Astrocyte (in vitro differentiated cells and primary cell): ENCODE measurements around the gene MCF2L. TPM values are rescaled to one million over a fixed set of nuclear protein-coding genes. Genes with fewer than 3 reads are reported as not detected.

Experiments used
- DNase-seq: peaks from one replicate; pipeline ENCODE4 v3.0.0-alpha.2; 2010; ENCODE audit warnings: low read depth
- FAIRE-seq: peaks from 2 replicates; lab custom pipeline; 2011; peaks lifted over from hg19 to GRCh38; lab: Jason Lieb, UNC
- H2AFZ ChIP-seq: 2 replicates; pipeline ENCODE4 v1.6.0; 2012; ENCODE audit warnings: low read depth, low read length, inconsistent platforms
- H3K27ac ChIP-seq: 2 replicates; pipeline ENCODE4 v1.5.1; 2011; ENCODE audit warnings: low read depth, low read length, inconsistent platforms
- H3K27me3 ChIP-seq: 2 replicates; pipeline ENCODE4 v1.6.0; 2011; ENCODE audit warnings: low read length, inconsistent platforms; ENCODE audit not compliant: insufficient read depth
- H3K36me3 ChIP-seq: 2 replicates; pipeline ENCODE4 v1.5.1; 2011; ENCODE audit warnings: low read length, inconsistent platforms; ENCODE audit not compliant: insufficient read depth
- H3K4me1 ChIP-seq: 2 replicates; pipeline ENCODE4 v1.5.1; 2011; ENCODE audit warnings: low read length, inconsistent platforms; ENCODE audit not compliant: insufficient read depth
- H3K4me2 ChIP-seq: 2 replicates; pipeline ENCODE4 v1.6.0; 2012; ENCODE audit warnings: low read length, inconsistent platforms
- H3K4me3 ChIP-seq: 2 replicates; pipeline ENCODE4 v1.5.1; 2011; ENCODE audit warnings: low read depth, mild to moderate bottlenecking, low read length, inconsistent platforms; ENCODE audit not compliant: insufficient read depth
- H3K79me2 ChIP-seq: 2 replicates; pipeline ENCODE4 v1.6.0; 2012; ENCODE audit warnings: mild to moderate bottlenecking, low read length, inconsistent platforms; ENCODE audit not compliant: insufficient read depth
- H3K9ac ChIP-seq: 2 replicates; pipeline ENCODE4 v1.6.0; 2012; ENCODE audit warnings: mild to moderate bottlenecking, low read length, inconsistent platforms
- H3K9me3 ChIP-seq: 2 replicates; pipeline ENCODE4 v1.5.1; 2012; ENCODE audit warnings: low read depth, mild to moderate bottlenecking, low read length, inconsistent platforms; ENCODE audit not compliant: insufficient read depth
- H4K20me1 ChIP-seq: 2 replicates; pipeline ENCODE4 v1.6.0; 2012; ENCODE audit warnings: low read length, inconsistent platforms; ENCODE audit not compliant: insufficient read depth
- H3K27ac Mint-ChIP-seq: one replicate; pipeline ENCODE4 v1.8.0; 2021; ENCODE audit warnings: mild to moderate bottlenecking, mixed read lengths; ENCODE audit not compliant: unreplicated experiment
- H3K27me3 Mint-ChIP-seq: one replicate; pipeline ENCODE4 v1.8.0; 2021; ENCODE audit warnings: low read depth, mixed read lengths; ENCODE audit not compliant: unreplicated experiment
- H3K36me3 Mint-ChIP-seq: one replicate; pipeline ENCODE4 v1.8.0; 2021; ENCODE audit warnings: low read depth, mixed read lengths; ENCODE audit not compliant: unreplicated experiment
- H3K4me1 Mint-ChIP-seq: one replicate; pipeline ENCODE4 v1.8.0; 2021; ENCODE audit warnings: low read depth, mixed read lengths; ENCODE audit not compliant: unreplicated experiment
- H3K4me3 Mint-ChIP-seq: one replicate; pipeline ENCODE4 v1.8.0; 2021; ENCODE audit warnings: mild to moderate bottlenecking, moderate library complexity, mixed read lengths; ENCODE audit not compliant: unreplicated experiment
- H3K9me3 Mint-ChIP-seq: one replicate; pipeline ENCODE4 v1.8.0; 2021; ENCODE audit warnings: mild to moderate bottlenecking, mixed read lengths; ENCODE audit not compliant: unreplicated experiment
- CTCF ChIP-seq: IDR thresholded peaks from 2 replicates; pipeline ENCODE4 v1.5.1; 2011; ENCODE audit warnings: low read depth, mild to moderate bottlenecking, inconsistent platforms, low read length, moderate library complexity; ENCODE audit not compliant: insufficient read depth
- EZH2 ChIP-seq: IDR thresholded peaks from 2 replicates; pipeline ENCODE4 v1.6.1; 2012; ENCODE audit warnings: mild to moderate bottlenecking, low read length, inconsistent platforms; ENCODE audit not compliant: insufficient read depth
- total RNA-seq: library from RNA; stranded (reverse); gene quantifications from 2 replicates; pipeline ENCODE4 v1.2.1, GENCODE V29; 2021

MCF2L gene
- total RNA-seq, 1 donor from 2014 or later = 3.4 TPM

DNA sequence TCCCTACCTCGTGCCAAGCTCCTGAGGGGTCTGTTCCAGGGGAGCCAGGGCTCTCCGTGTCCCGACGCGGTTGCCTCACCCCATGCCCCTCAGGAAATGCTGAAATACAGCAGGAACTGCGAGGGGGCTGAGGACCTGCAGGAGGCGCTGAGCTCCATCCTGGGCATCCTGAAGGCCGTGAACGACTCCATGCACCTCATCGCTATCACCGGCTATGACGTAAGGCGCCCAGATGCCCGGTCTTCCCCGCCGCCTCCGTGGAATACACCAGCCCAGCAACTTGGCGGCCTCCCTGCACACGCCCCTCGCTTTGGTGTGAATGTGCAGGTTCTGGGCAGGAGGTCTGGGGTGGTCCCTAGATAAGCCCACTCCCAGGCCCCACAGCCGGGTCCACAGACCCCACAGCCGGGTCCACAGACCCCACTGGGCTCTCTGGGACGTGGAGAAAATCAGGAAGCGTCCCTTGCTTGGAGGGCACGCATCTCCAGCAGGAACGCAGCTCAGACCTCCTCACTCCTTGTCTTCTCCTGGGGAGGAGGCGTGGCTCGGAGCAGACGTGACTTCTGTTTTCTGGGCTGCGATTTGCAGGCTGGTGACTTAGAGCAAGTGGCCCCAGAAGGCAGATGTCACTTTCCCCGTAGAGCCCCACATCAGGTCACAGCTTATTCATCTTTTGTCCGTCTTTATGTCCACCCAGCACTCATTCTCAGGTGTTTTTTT, 117.2 kb downstream of the MCF2L start:
- H3K79me2 ChIP-seq = no peaks in the 10 kb centered on the region
- no peak overlapping the region for H3K27ac ChIP-seq
- no peak for FAIRE-seq
- no peak overlapping the region for H3K9ac ChIP-seq
- H3K36me3 ChIP-seq = no peaks in the 10 kb centered on the region
- no peaks in the 10 kb centered on the region for H3K4me1 ChIP-seq
- H3K27me3 Mint-ChIP-seq = peaks cover 34% of the 10 kb centered on the region
- H3K4me3 Mint-ChIP-seq = no peak overlapping the region
- TF ChIP-seq CTCF = no peak
- H2AFZ ChIP-seq = no peak overlapping the region
- no peaks in the 10 kb centered on the region for H4K20me1 ChIP-seq
- no peak overlapping the region for H3K4me3 ChIP-seq
- no peak overlapping the region for H3K27ac Mint-ChIP-seq
- H3K27me3 ChIP-seq = no peaks in the 10 kb centered on the region
- H3K4me2 ChIP-seq = no peak overlapping the region
- H3K36me3 Mint-ChIP-seq = no peaks in the 10 kb centered on the region
- no peaks in the 10 kb centered on the region for H3K9me3 Mint-ChIP-seq
- H3K4me1 Mint-ChIP-seq = no peaks in the 10 kb centered on the region
- no peaks in the 10 kb centered on the region for H3K9me3 ChIP-seq
- DNase-seq = no peak

- no peaks in the 10 kb centered on the region for H3K79me2 ChIP-seq
- H3K27ac ChIP-seq = no peak overlapping the region
- H3K4me3 ChIP-seq = no peak overlapping the region
- no peak for DNase-seq
- peaks cover 41% of the 10 kb centered on the region for H3K27me3 Mint-ChIP-seq
- no peaks in the 10 kb centered on the region for H3K9me3 ChIP-seq
- TF ChIP-seq CTCF = no peak
- TF ChIP-seq EZH2 = no peak
- FAIRE-seq = no peak
- no peaks in the 10 kb centered on the region for H3K27me3 ChIP-seq
- no peaks in the 10 kb centered on the region for H3K4me1 ChIP-seq
- no peak overlapping the region for H3K27ac Mint-ChIP-seq
- no peaks in the 10 kb centered on the region for H4K20me1 ChIP-seq
- no peaks in the 10 kb centered on the region for H3K4me1 Mint-ChIP-seq
- H3K36me3 Mint-ChIP-seq = no peaks in the 10 kb centered on the region
- no peaks in the 10 kb centered on the region for H3K36me3 ChIP-seq
- no peak overlapping the region for H3K4me2 ChIP-seq
- no peak overlapping the region for H3K4me3 Mint-ChIP-seq
- H2AFZ ChIP-seq = no peak overlapping the region
- no peaks in the 10 kb centered on the region for H3K9me3 Mint-ChIP-seq
- H3K9ac ChIP-seq = no peak overlapping the region
Observed at GRCh38 chr13:113086991-113087922, 118.2 kb downstream of the MCF2L start.
